Stomach (tissue), 9 donors: ENCODE data around the gene SGIP1. TPM values are rescaled to one million over a fixed set of nuclear protein-coding genes. Genes with fewer than 3 reads are reported as not detected.

Source experiments
- DNase-seq, 2 donors: peaks; one replicate each; pipeline versions ENCODE4 v3.0.0 to v3.0.0-alpha.2; 2013 to 2019
- H3K27ac ChIP-seq, 5 donors: fragments of 200-600 bp in 4 of 5; sonication (generic) in 4 of 5; one replicate each; pipeline ENCODE4 v1.5.1; 2013 to 2019; ENCODE audit warnings: mild to moderate bottlenecking in 1 of 5, moderate library complexity in 1 of 5
- H3K27me3 ChIP-seq, 3 donors: fragments of 200-600 bp; sonication (generic); one replicate each; pipeline ENCODE4 v1.5.1; 2017 to 2019; ENCODE audit warnings: mixed run types in 1 of 3
- H3K36me3 ChIP-seq, 4 donors: fragments of 200-600 bp; sonication (generic); 1 replicate in 3 of 4; 2 replicates in 1 of 4; pipeline ENCODE4 v1.5.1; 2016 to 2019
- H3K4me1 ChIP-seq, 4 donors: fragments of 200-600 bp; sonication (generic); one replicate each; pipeline ENCODE4 v1.5.1; 2016 to 2019
- H3K4me3 ChIP-seq, 4 donors: fragments of 200-600 bp; sonication (generic) in 3 of 4; one replicate each; pipeline ENCODE4 v1.5.1; 2016 to 2019; ENCODE audit warnings: mild to moderate bottlenecking in 1 of 4
- H3K9me3 ChIP-seq, 4 donors: fragments of 200-600 bp; sonication (generic); one replicate each; pipeline ENCODE4 v1.5.1; 2016 to 2019
- CTCF ChIP-seq, 7 experiments: fragments of 450-650 bp in 4 of 7; fragments of 200-600 bp in 3 of 7; sonication (generic) in 3 of 7; IDR thresholded peaks; one replicate each; pipeline ENCODE4 v1.5.1; 2016 to 2019; ENCODE audit warnings: antibody characterized with exemption in 7 of 7, control low read depth in 2 of 7, mild to moderate bottlenecking in 1 of 7
- EP300 ChIP-seq: sonication (generic); formaldehyde crosslinking; IDR thresholded peaks from one replicate; pipeline ENCODE4 v1.6.1; 2017; ENCODE audit warnings: antibody characterized with exemption
- POLR2A ChIP-seq, 4 donors: fragments of 450-650 bp; IDR thresholded peaks; one replicate each; pipeline ENCODE4 v1.6.1; 2016; ENCODE audit warnings: antibody characterized with exemption in 4 of 4, control low read depth in 2 of 4, mild to moderate bottlenecking in 1 of 4, moderate library complexity in 1 of 4
- POLR2AphosphoS5 ChIP-seq, 3 donors: sonication (generic); formaldehyde crosslinking; IDR thresholded peaks; one replicate each; pipeline ENCODE4 v1.6.1; 2016; ENCODE audit warnings: antibody characterized with exemption in 3 of 3
- WGBS, 5 donors: extraction: QIAGEN DNeasy Blood & Tissue Kit in 3 of 5; methylation state at CpG; one replicate each; pipeline versions ENCODE4 v1.1.5 to v1.1.7; 2013 to 2018; 5-methylcytosine and 5-hydroxymethylcytosine counted together
- intact Hi-C: fragments of 100-400 bp; cut with DNase I; formaldehyde crosslinking; loops from one replicate; pipeline ENCODE4 v1.15.1; 2023; ENCODE audit warnings: low total_unique reads
- polyA plus RNA-seq, 3 donors: library from polyadenylated mRNA; stranded (reverse); fragments of 200-250 nt; gene quantifications; one replicate each; pipeline ENCODE4 v1.2.3, GENCODE V29; 2013
- total RNA-seq, 5 donors: library from RNA; depleted of rRNA; stranded (reverse); fragments of >200 nt; gene quantifications; one replicate each; pipeline versions ENCODE4 v1.1.0 to v1.2.3, GENCODE V29; 2014 to 2016
- donor health status: healthy with polysubstance abuse.
- donor health status: Bipolar disorder and iron deficiency.
- donor health status: healthy.

SGIP1 gene
- total and polyA plus RNA-seq, 8 donors = 1.2 to 44.9 (median 3.0) TPM; not detected in 1

GRCh38 chr1:66526991-66527390 lies 7.0 kb upstream of the SGIP1 start:
- Histone ChIP-seq H3K27me3 (no peaks in the 10 kb centered on the region), H3K4me3 (no peak overlapping the region), H3K36me3 (no peaks in the 10 kb centered on the region), H3K4me1 (no peaks in the 10 kb centered on the region), H3K27ac (no peak overlapping the region), H3K9me3 (no peaks in the 10 kb centered on the region)
- TF ChIP-seq EP300 (no peak), POLR2AphosphoS5 (IDR thresholded peaks at IDR 0.05) (no peak), POLR2A (IDR thresholded peaks at IDR 0.05) (no peak), CTCF (IDR thresholded peaks at IDR 0.05) (no peak)
- WGBS, 5 donors = 62 to 79% (median 70%) methylated on average over 2 of the region's 2 CpGs
- DNase-seq = no peak
- intact Hi-C loops = no loop called here

GRCh38 chr1:66527686-66528085 lies 6.3 kb upstream of the SGIP1 start:
- Histone ChIP-seq H3K27ac (no peak overlapping the region), H3K4me1 (peaks cover 1 to 4% (median 2%) of the 10 kb centered on the region in 4 donors), H3K27me3 (peaks cover 0 to 4% (median 0%) of the 10 kb centered on the region in 3 donors), H3K9me3 (no peaks in the 10 kb centered on the region), H3K36me3 (no peaks in the 10 kb centered on the region), H3K4me3 (no peak overlapping the region)
- 64 to 86% (median 78%) methylated on average over 2 of the region's 2 CpGs for WGBS, 5 donors
- DNase-seq = peak in 1 of 2 donors; percentile 18
- intact Hi-C loops = no loop called here
- no peak for TF ChIP-seq CTCF (IDR thresholded peaks at IDR 0.05)
- no peak for TF ChIP-seq POLR2AphosphoS5 (IDR thresholded peaks at IDR 0.05)
- TF ChIP-seq POLR2A (IDR thresholded peaks at IDR 0.05) = no peak
- TF ChIP-seq EP300 = no peak

- no peak overlapping the region for H3K4me3 ChIP-seq
- WGBS, 5 donors = 42 to 70% (median 68%) methylated on average over 1 of the region's 1 CpG
- no peak for DNase-seq
- intact Hi-C loops = no loop called here
- no peaks in the 10 kb centered on the region for H3K9me3 ChIP-seq
- H3K36me3 ChIP-seq = no peaks in the 10 kb centered on the region
- TF ChIP-seq POLR2AphosphoS5 (IDR thresholded peaks at IDR 0.05) (no peak), POLR2A (IDR thresholded peaks at IDR 0.05) (no peak), EP300 (no peak), CTCF (IDR thresholded peaks at IDR 0.05) (no peak)
- H3K27ac ChIP-seq = no peak overlapping the region
- peaks cover 9 to 13% (median 11%) of the 10 kb centered on the region in 4 donors for H3K4me1 ChIP-seq
- peaks cover 0 to 11% (median 4%) of the 10 kb centered on the region in 3 donors for H3K27me3 ChIP-seq
These were observed 5.4 kb upstream of the SGIP1 start for GRCh38 chr1:66528580-66528979.

GRCh38 chr1:66532214-66532613 lies 1.7 kb upstream of the SGIP1 start:
- TF ChIP-seq POLR2A (IDR thresholded peaks at IDR 0.05) (no peak), CTCF (IDR thresholded peaks at IDR 0.05) (no peak)
- intact Hi-C loops = no loop called here
- Histone ChIP-seq H3K4me1 (peaks cover 18 to 29% (median 21%) of the 10 kb centered on the region in 4 donors), H3K36me3 (no peaks in the 10 kb centered on the region), H3K27ac (peak overlapping the region in 3 of 5 donors; percentile 77 to 85 (median 80)), H3K9me3 (no peaks in the 10 kb centered on the region), H3K4me3 (no peak overlapping the region), H3K27me3 (peaks cover 0 to 17% (median 4%) of the 10 kb centered on the region in 3 donors)
- no peak for DNase-seq
- 56 to 90% (median 86%) methylated on average over 1 of the region's 1 CpG for WGBS, 5 donors
